GM19372 (cell line): ENCODE measurements around the gene ZSCAN21.

ENCODE experiments used
- ATAC-seq: cut with Tn5 transposase; IDR thresholded peaks from one replicate; pipeline ENCODE4 v1.9.1; 2021; ENCODE audit warnings: mild to moderate bottlenecking, low read depth, moderate library complexity; ENCODE audit not compliant: unreplicated experiment

Gene ZSCAN21

DNA sequence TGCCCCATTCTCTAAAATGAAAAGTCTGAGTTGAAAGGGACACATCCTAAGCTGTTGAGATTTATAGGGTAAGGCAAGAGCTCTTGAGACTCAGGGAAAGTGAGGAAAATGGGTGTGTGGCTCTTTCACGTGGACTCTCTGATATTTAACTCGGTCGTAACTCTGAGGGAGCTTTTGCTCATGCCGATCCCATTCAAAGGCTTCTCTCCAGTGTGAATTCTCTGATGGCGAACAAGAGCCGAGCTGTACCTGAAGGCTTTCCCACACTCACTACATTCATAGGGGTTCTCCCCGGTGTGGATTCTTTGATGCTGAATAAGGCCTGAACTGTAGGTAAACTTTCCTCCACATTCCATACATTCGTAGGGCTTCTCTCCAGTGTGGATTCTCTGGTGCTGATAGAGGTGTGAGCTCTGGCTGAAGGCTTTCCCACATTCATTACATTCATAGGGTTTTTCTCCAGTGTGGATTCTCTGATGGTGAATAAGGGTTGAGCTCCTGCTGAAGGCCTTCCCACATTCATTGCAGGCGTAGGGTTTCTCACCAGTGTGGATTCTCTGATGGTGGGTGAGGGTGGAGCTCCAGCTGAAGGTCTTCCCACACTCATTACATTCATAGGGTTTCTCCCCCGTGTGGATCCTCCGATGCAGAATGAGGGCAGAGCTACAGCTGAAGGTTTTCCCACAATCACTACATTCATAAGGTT is 21.6 kb downstream of the ZSCAN21 start:
- no peak for ATAC-seq

DNA sequence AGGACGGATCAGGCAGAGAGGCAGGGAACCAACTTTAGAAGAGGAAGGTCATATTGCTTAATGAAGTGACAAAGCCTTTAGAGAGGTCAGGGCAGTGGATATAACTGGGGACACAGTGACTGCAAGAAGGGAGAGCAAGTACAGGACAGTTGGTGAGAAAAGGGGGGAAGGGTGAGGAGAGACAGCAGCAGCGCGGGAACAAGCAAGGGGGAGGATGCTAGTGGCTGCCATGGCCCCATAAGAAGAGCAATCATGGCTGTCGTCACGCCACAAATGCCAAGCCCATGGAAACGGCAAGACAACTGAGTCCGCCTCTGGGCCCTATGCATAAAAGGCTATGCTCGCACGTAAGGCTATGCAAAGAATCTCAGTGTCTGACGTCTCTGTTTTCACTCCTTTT is 22.9 kb downstream of the ZSCAN21 start:
- no peak for ATAC-seq

DNA sequence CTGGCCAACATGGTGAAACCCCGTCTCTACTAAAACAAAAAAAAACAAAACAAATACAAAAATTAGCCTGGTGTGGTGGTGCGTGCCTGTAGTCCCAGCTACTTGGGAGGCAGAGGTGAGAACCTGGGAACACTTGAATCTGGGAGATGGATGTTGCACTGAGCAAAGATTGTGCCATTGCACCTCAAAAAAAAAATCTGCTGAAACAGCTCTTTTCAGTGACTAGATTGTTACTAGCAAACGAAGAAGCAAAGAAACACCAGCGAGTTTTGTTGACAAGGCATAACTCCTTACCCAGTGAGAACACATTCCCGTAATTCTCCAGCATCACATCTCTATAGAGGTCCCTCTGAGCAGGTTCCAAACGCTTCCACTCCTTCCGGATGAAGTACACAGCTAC is 25.3 kb downstream of the ZSCAN21 start:
- ATAC-seq = no peak

- no peak for ATAC-seq
Measured at GRCh38 chr7:100075418-100075817, 25.8 kb downstream of the ZSCAN21 start.

DNA sequence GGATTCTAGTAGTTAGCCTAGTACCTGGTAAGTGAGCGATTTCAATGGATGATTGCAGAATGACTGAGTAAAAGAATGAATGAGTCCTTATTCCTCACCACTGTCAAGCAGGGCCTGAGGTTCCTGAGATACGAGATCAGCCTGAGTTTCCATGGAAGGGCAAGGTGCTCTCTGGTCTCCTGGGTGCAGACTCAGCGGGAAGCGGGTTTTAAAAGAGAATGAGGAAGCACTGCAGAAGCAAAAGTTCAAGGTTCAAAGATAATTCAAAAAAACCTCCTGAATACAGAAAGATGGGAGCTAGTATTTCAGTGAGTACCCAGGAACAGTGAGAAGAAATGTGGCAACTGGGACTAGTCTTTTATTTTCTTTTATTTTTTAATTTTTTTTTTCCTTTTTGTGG is 27.6 kb downstream of the ZSCAN21 start:
- no peak for ATAC-seq

DNA sequence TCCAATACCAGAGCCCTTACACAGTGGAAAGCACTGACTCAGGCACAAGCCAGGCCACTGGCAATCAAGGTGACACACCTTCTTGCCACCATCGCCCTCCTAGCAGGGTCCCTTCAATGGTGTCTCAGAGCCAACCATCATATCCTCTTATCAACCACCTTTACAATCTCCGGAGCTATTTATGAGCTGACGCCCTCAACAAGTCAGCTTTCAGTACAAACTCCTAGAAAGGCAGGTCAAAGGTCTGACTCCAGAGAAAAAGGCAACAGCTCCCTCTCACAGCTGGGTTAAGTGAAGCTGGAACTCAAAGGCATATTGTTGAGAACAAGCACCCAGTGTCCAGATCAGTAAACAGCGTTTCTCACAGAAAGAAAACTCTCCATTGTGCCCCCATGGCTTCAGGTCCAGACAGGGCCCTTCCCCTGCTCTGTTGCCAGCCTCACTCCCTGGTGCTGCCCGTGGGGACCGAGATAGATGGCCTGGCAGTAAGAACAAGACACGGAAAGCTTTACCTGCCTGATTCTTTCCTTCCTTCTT is 29.5 kb downstream of the ZSCAN21 start:
- ATAC-seq = no peak

- no peak for ATAC-seq
Measured at GRCh38 chr7:100080907-100081534, 31.4 kb downstream of the ZSCAN21 start.

- ATAC-seq = peak; percentile 79
Measured at GRCh38 chr7:100081535-100082102, 32.0 kb downstream of the ZSCAN21 start, which contains the start of gene ZNF3. Gene ZNF3, minus strand, starts transcription at chr7:100081723. Its CDS starts 4,366 bp downstream, at chr7:100077357.

- ATAC-seq = no peak
Measured at GRCh38 chr7:100082978-100083377, 33.4 kb downstream of the ZSCAN21 start.

DNA sequence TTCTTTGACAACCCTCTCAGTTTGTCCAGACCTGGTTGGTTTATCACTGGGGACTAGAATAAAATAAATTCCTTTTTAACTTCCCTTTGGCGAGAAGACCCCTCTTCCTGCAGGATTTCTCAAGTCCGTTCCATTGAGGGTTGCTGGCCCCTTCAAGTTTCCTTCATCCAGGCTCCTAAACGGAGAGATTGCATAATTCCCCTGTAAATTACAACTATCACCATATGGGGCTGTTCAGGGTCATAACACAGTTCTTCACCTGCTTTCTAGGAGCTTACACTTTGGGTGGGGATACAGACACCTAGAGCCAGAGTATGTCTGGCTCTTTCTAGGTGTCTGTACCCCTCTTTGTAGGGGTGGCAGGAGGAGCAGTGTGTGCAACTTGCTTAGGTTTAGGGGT is 35.9 kb downstream of the ZSCAN21 start:
- ATAC-seq = no peak

GRCh38 chr7:100087055-100087750 is 37.6 kb downstream of the ZSCAN21 start:
- no peak for ATAC-seq

- ATAC-seq = no peak
Measured at GRCh38 chr7:100088095-100088620, 38.6 kb downstream of the ZSCAN21 start.

DNA sequence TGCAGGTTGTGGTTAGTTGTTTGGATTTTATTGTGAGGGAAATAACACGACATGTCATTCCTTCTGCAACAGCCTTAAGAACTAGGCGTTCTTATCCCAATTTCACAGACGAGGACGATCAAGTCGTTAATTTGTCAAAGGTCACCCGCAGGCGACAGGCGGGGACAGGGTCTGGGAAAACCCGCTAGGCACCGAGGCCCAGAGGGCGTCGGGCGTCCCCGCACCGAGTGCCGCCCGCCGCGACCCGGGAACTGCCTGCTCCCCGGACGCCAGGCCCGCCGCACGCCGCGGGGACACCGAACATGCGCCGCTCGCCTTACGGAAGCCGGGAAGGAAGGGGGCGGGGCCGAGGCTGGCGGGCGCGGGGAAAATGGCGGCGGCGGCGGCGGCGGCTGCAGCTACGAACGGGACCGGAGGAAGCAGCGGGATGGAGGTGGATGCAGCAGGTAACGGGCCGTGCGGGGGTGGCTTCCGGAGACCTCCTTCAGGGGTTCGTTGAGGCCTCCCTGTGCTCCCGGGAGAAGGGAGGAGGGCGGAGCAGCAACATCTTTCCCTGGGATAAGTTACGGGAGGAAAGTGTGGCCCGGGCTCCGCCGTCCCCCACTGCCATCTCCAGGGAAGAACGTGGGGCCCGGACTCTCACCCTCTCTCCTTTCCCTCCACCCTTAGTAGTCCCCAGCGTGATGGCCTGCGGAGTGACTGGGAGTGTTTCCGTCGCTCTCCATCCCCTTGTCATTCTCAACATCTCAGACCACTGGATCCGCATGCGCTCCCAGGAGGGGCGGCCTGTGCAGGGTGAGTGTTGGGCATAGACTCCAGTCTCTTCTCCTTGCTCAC is 39.3 kb downstream of the ZSCAN21 start, which contains the start of gene COPS6:
Gene COPS6, plus strand, starts transcription at position 349 of the 837 bp plus-strand sequence. Its CDS starts 22 bp downstream, at position 371.
- ATAC-seq = no peak

- no peak for ATAC-seq
Measured at GRCh38 chr7:100089458-100090196, 40.1 kb downstream of the ZSCAN21 start.

DNA sequence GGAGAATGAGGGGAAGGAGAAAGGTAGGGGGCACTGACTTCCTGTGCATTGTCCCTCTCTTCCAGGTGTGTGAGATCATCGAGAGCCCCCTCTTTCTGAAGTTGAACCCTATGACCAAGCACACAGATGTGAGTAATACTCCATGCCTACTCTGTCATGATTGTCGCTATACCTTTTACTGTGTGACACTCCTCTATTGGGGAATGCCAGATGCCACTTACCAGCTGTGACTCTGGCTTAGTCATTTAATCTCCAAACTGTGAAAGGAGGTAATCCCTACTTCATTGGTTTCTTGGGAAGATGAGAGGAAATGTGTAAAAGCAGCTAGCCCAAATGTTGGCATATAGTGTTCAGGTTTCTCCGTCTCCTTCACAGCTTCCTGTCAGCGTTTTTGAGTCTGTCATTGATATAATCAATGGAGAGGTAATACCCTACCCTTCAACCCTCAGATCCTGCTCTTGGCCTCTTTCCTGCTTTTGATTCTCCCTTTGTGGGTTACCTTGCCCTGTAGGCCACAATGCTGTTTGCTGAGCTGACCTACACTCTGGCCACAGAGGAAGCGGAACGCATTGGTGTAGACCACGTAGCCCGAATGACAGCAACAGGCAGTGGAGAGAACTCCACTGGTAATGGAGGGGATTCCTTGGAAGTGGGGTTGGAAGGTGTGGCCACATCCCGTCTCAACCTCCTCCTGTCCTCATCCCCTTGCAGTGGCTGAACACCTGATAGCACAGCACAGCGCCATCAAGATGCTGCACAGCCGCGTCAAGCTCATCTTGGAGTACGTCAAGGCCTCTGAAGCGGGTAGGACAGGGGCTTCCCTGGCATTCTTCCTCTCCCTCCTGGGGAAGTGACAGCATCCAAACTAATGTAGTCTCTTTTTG is 41.2 kb downstream of the ZSCAN21 start:
- ATAC-seq = no peak

DNA sequence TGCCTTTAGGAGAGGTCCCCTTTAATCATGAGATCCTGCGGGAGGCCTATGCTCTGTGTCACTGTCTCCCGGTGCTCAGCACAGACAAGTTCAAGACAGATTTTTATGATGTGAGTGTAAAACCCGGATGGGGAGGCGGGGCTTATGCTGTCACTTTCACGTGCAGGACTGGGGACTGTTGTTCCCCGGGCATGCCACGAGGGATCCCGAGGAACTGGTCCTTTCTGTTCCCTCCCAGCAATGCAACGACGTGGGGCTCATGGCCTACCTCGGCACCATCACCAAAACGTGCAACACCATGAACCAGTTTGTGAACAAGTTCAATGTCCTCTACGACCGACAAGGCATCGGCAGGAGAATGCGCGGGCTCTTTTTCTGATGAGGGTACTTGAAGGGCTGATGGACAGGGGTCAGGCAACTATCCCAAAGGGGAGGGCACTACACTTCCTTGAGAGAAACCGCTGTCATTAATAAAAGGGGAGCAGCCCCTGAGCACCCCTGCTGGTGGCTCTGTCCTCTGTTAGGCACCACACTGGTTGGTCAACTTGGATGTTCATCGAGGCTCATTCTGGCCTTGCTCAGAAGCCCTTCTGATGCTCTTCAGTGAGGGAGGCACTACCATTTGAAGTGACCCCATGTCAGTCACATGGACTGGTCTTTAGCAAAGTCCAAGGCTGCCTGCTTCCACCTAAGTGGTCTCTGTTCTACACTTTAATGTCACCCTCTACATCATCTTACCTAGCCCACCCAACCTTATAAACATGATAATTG is 42.0 kb downstream of the ZSCAN21 start:
- no peak for ATAC-seq

GRCh38 chr7:100093054-100093453 is 43.5 kb downstream of the ZSCAN21 start:
- ATAC-seq = no peak
